GM19397 (cell line): Measurements from ENCODE around the gene ALDH2.
"Not testable (repeated sequence)": the region's sequence is repeated elsewhere in the genome, so short reads cannot be mapped to it uniquely, and the experiment has no call there.

ENCODE experiments used
- ATAC-seq: cut with Tn5 transposase; IDR thresholded peaks from one replicate; pipeline ENCODE4 v1.9.1; 2021; ENCODE audit warnings: mild to moderate bottlenecking, moderate library complexity; ENCODE audit not compliant: unreplicated experiment

The ALDH2 gene

DNA sequence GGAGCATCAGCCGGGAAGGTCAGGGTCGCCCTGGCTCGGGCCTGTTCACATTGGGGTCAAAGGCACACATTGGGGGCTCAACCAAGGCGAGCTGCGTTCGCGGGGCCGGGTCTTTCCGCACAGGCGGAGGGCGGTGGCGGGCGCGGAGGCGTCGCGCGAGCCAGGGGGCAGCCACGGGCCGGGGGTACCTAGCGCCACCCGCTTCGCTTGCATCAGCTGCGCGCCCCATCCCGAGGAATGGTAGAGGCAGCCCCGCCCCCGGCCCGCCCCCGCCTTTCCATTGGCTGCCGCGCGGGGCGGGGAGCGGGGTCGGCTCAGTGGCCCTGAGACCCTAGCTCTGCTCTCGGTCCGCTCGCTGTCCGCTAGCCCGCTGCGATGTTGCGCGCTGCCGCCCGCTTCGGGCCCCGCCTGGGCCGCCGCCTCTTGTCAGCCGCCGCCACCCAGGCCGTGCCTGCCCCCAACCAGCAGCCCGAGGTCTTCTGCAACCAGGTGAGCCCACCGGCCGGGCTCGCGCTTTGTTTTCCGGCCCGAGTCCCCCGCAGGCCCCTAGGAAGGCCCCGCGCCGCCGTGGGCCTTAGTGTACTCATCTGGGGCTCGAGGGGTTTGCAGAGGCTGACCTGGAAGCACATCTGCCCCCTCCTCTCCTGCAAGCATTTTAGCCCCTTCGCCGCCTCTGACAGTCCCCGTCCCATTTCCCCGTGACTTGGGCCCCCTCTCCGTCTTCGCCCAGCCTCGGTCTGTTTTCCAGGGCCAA lies at the start of gene ALDH2:
TSS of gene ALDH2 (plus strand) at position 326 of the 754 bp plus-strand sequence. CDS start at position 376, 50 bp downstream.
- no peak for ATAC-seq

DNA sequence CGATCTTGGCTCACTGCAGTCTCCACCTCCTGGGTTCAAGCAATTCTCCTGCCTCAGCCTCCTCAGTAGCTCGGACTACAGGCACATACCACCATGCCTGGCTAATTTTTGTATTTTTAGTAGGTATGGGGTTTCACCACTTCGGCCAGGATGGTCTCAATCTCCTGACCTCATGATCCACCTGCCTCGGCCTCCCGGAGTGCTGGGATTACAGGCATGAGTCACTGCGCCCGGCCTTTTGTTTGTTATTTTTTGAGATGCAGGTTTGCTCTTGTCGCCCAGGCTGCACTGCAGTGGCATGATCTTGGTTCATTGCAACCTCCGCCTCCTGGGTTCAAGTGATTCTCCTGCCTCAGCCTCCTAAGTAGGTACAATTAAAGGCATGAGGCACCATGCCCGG lies 47.4 kb upstream of the ALDH2 start:
- not testable (repeated sequence) for ATAC-seq

DNA sequence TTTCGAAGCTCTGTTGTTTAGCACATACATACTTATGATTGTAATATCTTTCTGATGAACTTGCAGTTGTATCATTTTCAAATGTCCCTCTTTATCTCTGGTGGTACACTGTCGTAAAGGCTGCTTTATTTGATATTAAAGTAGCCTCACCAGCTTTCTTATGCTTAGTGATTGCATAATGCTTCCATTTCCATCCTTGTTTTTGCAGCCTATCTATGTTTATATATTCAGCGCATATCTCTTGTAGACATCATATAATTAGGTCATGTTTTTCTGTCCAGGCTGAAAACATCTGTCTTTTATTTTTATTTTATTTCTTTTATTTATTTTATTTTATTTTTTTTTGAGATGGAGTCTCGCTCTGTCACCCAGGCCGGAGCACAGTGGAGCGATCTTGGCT lies 46.3 kb upstream of the ALDH2 start:
- no peak for ATAC-seq

GRCh38 chr12:111723646-111724360 lies 42.9 kb upstream of the ALDH2 start:
- ATAC-seq, result not testable (repeated sequence)

DNA sequence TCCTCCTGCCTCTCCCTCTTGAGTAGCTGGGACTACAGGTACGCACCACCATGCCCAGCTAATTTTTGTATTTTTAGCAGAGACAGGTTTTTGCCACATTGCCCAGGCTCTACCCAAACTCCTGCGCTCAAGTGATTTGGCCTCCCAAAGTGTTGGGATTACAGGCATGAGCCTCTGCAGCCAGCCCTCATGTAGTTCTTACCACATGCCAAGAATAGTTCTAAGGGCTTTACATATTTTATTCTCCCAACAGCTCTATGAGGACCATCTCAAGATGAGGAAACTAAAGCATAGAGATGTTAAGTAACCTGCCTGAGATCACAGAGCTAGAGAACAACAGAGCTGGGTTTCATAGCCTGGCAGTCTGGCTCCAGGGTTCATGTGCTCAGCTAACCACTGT lies 37.9 kb upstream of the ALDH2 start:
- ATAC-seq, result no peak

GRCh38 chr12:111730420-111730819 lies 36.3 kb upstream of the ALDH2 start:
- ATAC-seq, result no peak

GRCh38 chr12:111732786-111733185 lies 33.9 kb upstream of the ALDH2 start:
- ATAC-seq, result no peak

GRCh38 chr12:111733340-111733915 lies 33.3 kb upstream of the ALDH2 start:
- no peak for ATAC-seq

DNA sequence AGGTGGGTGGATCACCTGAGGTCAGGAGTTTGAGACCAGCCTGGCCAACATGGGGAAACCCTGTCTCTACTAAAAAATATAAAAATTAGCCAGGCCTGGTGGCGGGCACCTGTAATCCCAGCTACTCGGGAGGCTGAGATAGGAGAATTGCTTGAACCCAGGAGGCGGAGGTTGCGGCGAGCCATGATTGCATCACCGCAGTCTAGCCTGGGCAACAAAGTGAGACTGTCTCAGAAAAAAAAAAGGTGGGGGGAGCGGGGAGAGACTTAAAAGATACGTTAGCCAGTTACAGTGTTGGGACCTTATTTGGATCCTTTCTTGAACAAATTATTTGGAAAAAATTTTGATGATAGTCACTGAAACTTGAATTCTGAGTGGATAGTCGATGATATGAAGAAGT lies 27.2 kb upstream of the ALDH2 start:
- not testable (repeated sequence) for ATAC-seq

GRCh38 chr12:111741235-111741812 lies 25.4 kb upstream of the ALDH2 start:
- no peak for ATAC-seq

DNA sequence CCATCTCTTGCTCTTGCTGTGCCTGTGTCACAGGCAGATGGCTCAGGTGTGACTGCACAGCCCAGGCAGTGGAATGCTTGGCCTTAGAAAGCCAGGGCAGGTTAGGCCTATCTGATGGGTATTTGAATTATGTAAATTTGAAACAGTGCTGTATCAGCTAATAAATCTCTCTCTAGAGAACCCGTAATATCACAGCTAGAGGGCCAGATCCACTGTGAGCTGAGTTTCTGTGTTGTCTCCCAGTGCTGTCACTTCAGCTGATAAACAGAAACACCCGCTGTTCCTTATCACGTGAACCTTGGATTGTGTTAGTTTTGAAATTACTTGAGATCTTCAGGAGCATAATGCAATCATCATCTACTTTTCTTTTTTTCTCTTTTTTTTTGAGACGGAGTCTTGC lies 21.5 kb upstream of the ALDH2 start:
- ATAC-seq, result no peak

DNA sequence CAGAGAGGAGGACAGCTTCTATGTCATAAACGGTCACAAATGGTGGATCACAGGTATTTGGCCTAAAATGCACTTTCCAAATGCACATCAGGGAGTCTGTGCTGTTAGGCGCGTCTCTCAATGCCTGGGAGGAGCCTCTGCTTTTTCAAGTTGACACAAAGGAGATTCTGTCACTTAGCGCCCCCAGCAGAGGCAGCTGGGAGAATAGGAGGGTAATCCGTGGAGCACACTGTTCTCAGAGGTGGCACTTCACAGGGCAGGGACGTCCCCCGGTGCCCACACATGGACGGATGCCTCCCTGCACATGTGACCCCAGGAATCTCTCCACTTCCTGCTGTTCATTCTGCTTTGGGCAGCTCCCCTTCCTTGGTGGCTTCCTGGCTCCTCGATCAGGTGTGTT lies 19.4 kb upstream of the ALDH2 start:
- no peak for ATAC-seq

GRCh38 chr12:111748151-111748672 lies 18.5 kb upstream of the ALDH2 start:
- no peak for ATAC-seq

DNA sequence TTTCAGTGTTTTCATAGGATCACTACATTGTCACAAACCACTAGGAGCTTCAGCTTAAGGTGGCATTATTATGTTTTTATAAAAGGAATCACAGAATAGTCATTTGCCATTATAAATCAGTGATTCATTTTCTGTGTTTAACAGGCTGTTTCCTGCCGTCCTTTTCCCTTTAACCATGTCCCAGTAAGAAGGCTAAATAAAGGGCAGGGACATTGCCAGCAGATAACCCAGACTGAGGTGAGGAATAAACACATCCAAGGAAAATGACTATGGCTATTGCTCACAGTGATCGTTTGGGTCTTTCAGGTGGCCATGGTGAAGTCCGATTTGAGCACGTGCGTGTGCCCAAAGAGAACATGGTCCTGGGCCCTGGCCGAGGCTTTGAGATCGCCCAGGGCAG lies 17.9 kb upstream of the ALDH2 start:
- no peak for ATAC-seq

DNA sequence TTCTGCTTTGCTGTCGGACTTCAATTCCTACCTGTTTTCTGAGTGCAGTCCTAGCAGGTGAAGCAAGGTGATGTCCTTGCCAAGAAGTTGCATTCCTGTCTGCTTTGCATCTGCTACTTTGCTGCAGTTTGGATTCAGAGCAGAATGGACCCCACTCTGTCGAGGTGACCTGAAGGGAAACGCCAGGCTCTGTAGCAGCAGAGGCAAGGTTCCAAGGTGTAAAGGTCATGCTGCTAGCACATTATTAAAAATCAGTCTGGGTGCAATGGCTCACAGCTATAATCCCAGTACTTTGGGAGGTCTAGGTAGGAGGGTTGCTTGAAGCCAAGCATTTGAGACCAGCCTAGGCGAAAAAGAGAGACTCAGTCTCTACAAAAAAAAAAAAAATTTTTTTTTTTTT lies 17.3 kb upstream of the ALDH2 start:
- no peak for ATAC-seq

DNA sequence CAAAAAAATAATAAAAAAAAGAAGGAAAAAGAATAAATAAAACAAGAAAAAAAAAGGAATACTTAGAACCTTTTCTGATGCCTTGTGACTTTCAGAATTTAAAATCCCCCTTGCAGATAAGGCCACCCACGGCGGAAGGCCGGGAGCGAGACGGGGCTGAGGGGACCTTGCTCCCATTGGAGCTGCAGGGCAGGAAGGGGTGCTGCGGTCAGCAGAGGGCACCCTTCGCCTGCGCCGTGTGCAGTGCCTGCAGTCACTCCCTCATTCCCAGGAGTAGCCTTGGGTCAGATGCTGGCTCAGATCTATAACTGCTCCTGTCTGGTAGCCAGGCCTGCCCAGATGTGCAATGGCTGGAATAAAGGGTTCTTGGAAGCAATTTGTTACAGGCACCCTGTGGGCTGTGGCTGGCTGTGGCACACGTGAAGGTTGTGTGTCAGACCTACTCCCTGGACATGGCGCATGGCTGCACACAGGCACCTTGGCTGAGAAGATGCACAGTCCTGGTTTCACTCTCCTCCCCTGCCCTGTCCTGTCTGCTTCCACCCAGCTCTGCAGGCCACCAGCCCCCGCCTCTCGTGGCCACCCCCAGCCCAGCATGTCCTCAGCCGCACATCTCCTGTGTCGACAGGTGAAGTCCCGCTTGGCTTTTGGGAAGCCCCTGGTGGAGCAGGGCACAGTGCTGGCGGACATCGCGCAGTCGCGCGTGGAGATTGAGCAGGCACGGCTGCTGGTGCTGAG lies 13.4 kb upstream of the ALDH2 start:
- ATAC-seq, result no peak

DNA sequence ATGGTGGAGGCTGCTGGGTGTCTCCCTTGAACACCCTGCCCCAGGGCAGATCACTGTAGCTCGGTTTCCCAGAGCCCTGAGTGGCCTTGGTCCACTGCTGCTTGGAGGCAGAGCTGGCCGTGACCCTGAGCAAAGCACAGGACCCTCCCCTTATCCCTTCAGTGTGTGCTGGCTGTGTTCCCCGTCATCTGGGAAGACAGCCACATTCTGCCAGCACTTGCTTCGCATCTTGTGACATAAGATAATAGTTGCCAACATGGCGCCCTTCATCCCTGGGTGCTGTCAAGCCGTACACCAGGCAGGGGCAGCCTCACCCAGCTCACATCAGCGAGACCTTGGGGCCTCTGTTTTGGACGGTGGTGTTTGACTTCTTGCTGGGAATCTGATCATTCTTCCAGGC lies 12.1 kb upstream of the ALDH2 start:
- ATAC-seq, result no peak

DNA sequence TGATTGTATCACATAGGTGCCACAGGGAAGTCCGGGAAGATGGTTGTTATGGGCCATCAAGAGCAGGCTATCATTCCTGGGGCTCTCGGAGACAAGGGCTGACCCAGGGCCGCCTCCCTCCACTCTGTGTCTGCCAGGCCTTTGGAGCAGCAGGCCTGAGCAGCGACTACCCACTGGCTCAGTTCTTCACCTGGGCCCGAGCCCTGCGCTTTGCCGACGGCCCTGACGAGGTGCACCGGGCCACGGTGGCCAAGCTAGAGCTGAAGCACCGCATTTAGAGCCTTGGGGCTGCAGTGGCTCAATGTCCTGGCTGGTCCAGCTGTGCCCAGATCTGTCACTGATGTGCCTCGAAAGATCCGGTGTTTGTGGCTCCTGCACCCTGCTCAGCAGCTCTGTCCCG lies 10.5 kb upstream of the ALDH2 start:
- no peak for ATAC-seq

DNA sequence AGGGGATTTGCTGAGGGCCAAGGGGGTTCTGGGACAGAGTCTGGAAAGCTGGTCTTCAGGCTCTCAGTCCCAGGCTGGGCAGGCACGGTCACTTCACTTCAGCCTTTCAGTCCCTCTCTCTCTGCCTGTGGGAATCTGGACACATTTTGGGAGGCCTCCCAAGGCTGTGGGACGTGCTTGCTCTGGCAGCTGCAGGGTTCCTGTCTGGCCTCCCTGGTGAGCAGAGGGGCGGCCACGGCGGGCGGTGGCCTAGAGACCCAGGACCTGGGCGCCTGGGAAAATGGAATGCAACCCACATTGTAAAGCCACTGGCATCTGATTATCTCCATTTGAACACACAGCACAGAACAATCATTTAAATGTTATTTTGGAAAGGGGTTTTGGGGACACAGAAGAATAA lies 10.1 kb upstream of the ALDH2 start:
- ATAC-seq, result no peak

DNA sequence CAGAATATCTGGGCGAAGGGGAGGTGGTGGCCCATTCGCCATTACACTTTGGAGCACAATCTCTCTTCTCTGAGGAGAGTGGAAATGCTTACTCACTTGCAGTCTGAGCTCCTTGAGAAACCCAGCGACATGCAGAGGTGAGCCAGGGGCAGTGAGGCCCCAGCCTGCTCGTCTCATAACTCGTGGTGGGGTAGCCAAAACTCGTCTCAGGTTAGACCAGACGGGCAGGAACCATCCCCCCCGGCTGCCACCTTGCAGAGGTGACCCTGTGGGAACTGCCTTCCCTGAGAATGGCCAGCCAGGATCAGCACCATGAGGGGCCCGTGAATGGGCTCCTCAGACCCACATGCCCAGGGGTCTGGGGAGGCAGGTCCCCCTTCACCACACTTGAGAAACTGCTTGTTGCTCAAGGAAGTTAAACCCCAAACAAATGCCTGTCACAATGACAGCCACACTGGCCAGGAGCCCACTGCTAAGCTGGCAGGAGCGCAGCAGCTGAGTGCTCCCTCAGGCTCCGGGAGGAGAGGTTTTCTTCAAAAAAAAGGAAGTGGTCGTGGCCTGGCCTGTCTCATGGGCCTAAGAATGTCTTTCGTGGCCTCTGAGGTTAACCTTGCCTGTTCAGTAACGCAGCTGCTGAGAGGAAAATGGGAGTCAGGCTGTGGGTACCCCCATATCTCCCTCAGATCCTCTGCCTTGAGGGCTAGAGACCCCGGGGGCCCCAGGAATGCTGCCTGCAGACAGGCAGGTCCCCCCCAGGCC lies 9.2 kb upstream of the ALDH2 start:
- ATAC-seq, result no peak
